ENCODE results near the gene RAPH1.

- TF ChIP-seq POLR2A (IDR thresholded peaks at IDR 0.05) (no peak), CTCF (IDR thresholded peaks at IDR 0.05) (no peak), EP300 (IDR thresholded peaks at IDR 0.05) (no peak), POLR2AphosphoS5 (IDR thresholded peaks at IDR 0.05) (no peak)
Measured at GRCh38 chr2:203498161-203498560, 36.9 kb downstream of the RAPH1 start.

Data from gastroesophageal sphincter (tissue), 3 donors.